Neural cell (in vitro differentiated cells): ENCODE measurements around the gene SLC16A1. TPM values are rescaled to one million over a fixed set of nuclear protein-coding genes. Genes with fewer than 3 reads are reported as not detected.

Source experiments
- H2AFZ ChIP-seq: fragments of 200-600, 300-800 bp; sonication (generic), shearing (Covaris generic); 2 replicates; pipeline ENCODE4 v1.6.0; 2014; ENCODE audit warnings: low read depth, mild to moderate bottlenecking, antibody characterized with exemption, low read length, moderate library complexity
- H3F3A ChIP-seq: fragments of 200-600 bp; shearing (Covaris generic); 2 replicates; pipeline ENCODE4 v1.6.1; 2016; ENCODE audit warnings: mild to moderate bottlenecking, moderate library complexity, mixed read lengths, antibody characterized with exemption, low read length; ENCODE audit not compliant: insufficient read depth, poor library complexity, severe bottlenecking
- H3K27ac ChIP-seq: fragments of 200-600, 300-800 bp; sonication (generic), shearing (Covaris generic); 2 replicates; pipeline ENCODE4 v1.5.1; 2014; ENCODE audit warnings: mild to moderate bottlenecking, low read length, moderate library complexity
- H3K27me3 ChIP-seq: fragments of 300-800, 200-600 bp; sonication (generic), shearing (Covaris generic); 2 replicates; pipeline ENCODE4 v1.6.0; 2014; ENCODE audit warnings: mild to moderate bottlenecking, low read depth, low read length, moderate library complexity; ENCODE audit not compliant: insufficient read depth
- H3K36me3 ChIP-seq: fragments of 300-800, 200-600 bp; sonication (generic), shearing (Covaris generic); 2 replicates; pipeline ENCODE4 v1.5.1; 2014; ENCODE audit warnings: mild to moderate bottlenecking, antibody characterized with exemption, low read length, moderate library complexity; ENCODE audit not compliant: insufficient read depth
- H3K4me2 ChIP-seq: fragments of 300-800, 200-600 bp; sonication (generic), shearing (Covaris generic); 2 replicates; pipeline ENCODE4 v1.6.0; 2014; ENCODE audit warnings: mild to moderate bottlenecking, low read length
- H3K4me3 ChIP-seq: fragments of 300-800, 200-600 bp; sonication (generic), shearing (Covaris generic); 2 replicates; pipeline ENCODE4 v1.5.1; 2014; ENCODE audit warnings: mild to moderate bottlenecking, low read length, moderate library complexity
- H3K79me2 ChIP-seq: fragments of 200-600 bp; shearing (Covaris generic); replicated peaks from 2 replicates; pipeline ENCODE4 v1.6.0; 2014; ENCODE audit warnings: mild to moderate bottlenecking, low read length, moderate library complexity; ENCODE audit not compliant: insufficient read depth
- H3K9ac ChIP-seq: fragments of 300-800, 200-600 bp; sonication (generic), shearing (Covaris generic); 2 replicates; pipeline ENCODE4 v1.6.1; 2016; ENCODE audit warnings: mild to moderate bottlenecking, low read length, mixed read lengths
- H3K9me2 ChIP-seq: fragments of 200-600 bp; shearing (Covaris generic); 2 replicates; pipeline ENCODE4 v1.6.1; 2016; ENCODE audit warnings: mild to moderate bottlenecking, low read length, mixed read lengths; ENCODE audit not compliant: insufficient read depth
- H3K9me3 ChIP-seq: fragments of 200-600, 300-800 bp; sonication (generic), shearing (Covaris generic); 2 replicates; pipeline ENCODE4 v1.6.1; 2016; ENCODE audit warnings: mild to moderate bottlenecking, mixed run types, low read length, moderate library complexity, mixed read lengths
- H4K20me1 ChIP-seq: fragments of 200-600 bp; shearing (Covaris generic); 2 replicates; pipeline ENCODE4 v1.6.1; 2016; ENCODE audit warnings: mild to moderate bottlenecking, mixed run types; ENCODE audit not compliant: insufficient read depth
- CTCF ChIP-seq: fragments of 450-650 bp; IDR thresholded peaks from 2 replicates; pipeline ENCODE4 v1.5.1; 2014; ENCODE audit warnings: antibody characterized with exemption, mild to moderate bottlenecking, moderate library complexity; ENCODE audit not compliant: poor library complexity, severe bottlenecking
- EP300 ChIP-seq: fragments of 450-650 bp; conservative IDR thresholded peaks from 2 replicates; pipeline ENCODE4 v1.6.1; 2014; ENCODE audit warnings: antibody characterized with exemption, mild to moderate bottlenecking, moderate library complexity; ENCODE audit not compliant: poor library complexity, severe bottlenecking
- EZH2 ChIP-seq: fragments of 200-600, 300-800 bp; shearing (Covaris generic), sonication (generic); IDR thresholded peaks from 2 replicates; pipeline ENCODE4 v1.6.1; 2014; ENCODE audit warnings: antibody characterized with exemption, low read length, borderline replicate concordance, mild to moderate bottlenecking; ENCODE audit not compliant: insufficient read depth, poor library complexity, severe bottlenecking
- MXI1 ChIP-seq: fragments of 450-650 bp; conservative IDR thresholded peaks from 2 replicates; pipeline ENCODE4 v1.6.1; 2014; ENCODE audit warnings: antibody characterized with exemption, mild to moderate bottlenecking; ENCODE audit not compliant: poor library complexity, severe bottlenecking
- POLR2AphosphoS5 ChIP-seq: IDR thresholded peaks from 2 replicates; pipeline ENCODE4 v1.6.1; 2012
- RAD21 ChIP-seq: fragments of 450-650 bp; conservative IDR thresholded peaks from 2 replicates; pipeline ENCODE4 v1.6.1; 2014; ENCODE audit warnings: antibody characterized with exemption, mild to moderate bottlenecking, moderate library complexity
- SMC3 ChIP-seq: fragments of 450-650 bp; conservative IDR thresholded peaks from 2 replicates; pipeline ENCODE4 v1.6.1; 2014; ENCODE audit warnings: antibody characterized with exemption, mild to moderate bottlenecking, moderate library complexity; ENCODE audit not compliant: poor library complexity
- TAF1 ChIP-seq: IDR thresholded peaks from 2 replicates; pipeline ENCODE4 v1.6.1; 2012; ENCODE audit warnings: low read depth
- polyA plus RNA-seq: library from polyadenylated mRNA; depleted of rRNA; stranded (reverse); fragments of >200 nt; gene quantifications from 2 replicates; pipeline ENCODE4 v1.2.3, GENCODE V29; 2014
- TF ChIP-seq, protein P1 (sequence below): IDR thresholded peaks from 2 replicates; pipeline ENCODE4 v1.6.1; 2012; ENCODE audit warnings: borderline replicate concordance

SLC16A1 gene
- polyA plus RNA-seq, 1 donor from 2014 or later = 18.6 TPM

DNA sequence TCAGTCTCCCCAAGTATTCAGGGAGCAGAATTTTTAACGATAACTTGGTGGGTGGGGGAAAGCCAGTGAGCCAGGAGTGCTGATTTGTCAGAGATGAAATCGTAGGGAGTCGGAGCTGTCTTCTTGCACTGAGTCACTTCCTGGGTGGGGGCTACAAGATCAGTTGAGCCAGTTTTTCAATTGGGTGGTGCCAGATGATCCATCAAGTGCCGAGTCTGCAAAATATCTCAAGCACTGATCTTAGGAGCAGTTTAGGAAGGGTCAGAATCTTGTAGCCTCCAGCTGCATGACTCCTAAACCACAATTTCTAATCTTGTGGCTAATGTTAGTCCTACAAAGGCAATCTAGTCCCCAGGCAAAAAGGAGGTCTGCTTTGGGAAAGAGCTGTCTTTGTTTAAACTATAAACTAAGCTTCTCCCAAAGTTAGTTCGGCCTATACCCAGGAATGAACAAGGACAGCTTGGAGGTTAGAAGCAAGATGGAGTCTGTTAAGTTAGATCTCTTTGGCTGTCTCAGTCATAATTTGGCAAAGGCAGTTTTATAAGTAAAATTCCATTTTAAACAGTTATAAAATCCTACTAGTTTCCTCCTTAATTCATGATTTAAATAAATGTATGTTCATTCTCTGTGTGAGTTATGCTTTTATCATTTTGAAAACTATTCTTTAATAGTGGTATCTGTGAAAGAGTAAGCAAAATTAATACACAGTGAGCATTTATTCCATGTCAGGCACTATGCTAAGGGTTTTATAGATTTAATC lies 51.7 kb downstream of the SLC16A1 start:
- H3K9me2 ChIP-seq = no peaks in the 10 kb centered on the region
- no peaks in the 10 kb centered on the region for H3K27me3 ChIP-seq
- no peak overlapping the region for H3K4me2 ChIP-seq
- no peak overlapping the region for H3K9ac ChIP-seq
- no peaks in the 10 kb centered on the region for H3F3A ChIP-seq
- H3K9me3 ChIP-seq = no peaks in the 10 kb centered on the region
- TF ChIP-seq POLR2AphosphoS5 (no peak), EZH2 (no peak), SMC3 (no peak), CTCF (no peak), EP300 (no peak), MXI1 (no peak), TAF1 (no peak), RAD21 (no peak)
- TF ChIP-seq, protein P1, sequence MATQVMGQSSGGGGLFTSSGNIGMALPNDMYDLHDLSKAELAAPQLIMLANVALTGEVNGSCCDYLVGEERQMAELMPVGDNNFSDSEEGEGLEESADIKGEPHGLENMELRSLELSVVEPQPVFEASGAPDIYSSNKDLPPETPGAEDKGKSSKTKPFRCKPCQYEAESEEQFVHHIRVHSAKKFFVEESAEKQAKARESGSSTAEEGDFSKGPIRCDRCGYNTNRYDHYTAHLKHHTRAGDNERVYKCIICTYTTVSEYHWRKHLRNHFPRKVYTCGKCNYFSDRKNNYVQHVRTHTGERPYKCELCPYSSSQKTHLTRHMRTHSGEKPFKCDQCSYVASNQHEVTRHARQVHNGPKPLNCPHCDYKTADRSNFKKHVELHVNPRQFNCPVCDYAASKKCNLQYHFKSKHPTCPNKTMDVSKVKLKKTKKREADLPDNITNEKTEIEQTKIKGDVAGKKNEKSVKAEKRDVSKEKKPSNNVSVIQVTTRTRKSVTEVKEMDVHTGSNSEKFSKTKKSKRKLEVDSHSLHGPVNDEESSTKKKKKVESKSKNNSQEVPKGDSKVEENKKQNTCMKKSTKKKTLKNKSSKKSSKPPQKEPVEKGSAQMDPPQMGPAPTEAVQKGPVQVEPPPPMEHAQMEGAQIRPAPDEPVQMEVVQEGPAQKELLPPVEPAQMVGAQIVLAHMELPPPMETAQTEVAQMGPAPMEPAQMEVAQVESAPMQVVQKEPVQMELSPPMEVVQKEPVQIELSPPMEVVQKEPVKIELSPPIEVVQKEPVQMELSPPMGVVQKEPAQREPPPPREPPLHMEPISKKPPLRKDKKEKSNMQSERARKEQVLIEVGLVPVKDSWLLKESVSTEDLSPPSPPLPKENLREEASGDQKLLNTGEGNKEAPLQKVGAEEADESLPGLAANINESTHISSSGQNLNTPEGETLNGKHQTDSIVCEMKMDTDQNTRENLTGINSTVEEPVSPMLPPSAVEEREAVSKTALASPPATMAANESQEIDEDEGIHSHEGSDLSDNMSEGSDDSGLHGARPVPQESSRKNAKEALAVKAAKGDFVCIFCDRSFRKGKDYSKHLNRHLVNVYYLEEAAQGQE = no peak
- H3K27ac ChIP-seq = no peak overlapping the region
- no peak overlapping the region for H3K4me3 ChIP-seq
- no peaks in the 10 kb centered on the region for H3K36me3 ChIP-seq
- no peaks in the 10 kb centered on the region for H4K20me1 ChIP-seq
- H3K79me2 ChIP-seq = no peaks in the 10 kb centered on the region
- no peak overlapping the region for H2AFZ ChIP-seq

GRCh38 chr1:112902221-112902620 lies 53.8 kb downstream of the SLC16A1 start:
- Histone ChIP-seq H3K9me3 (no peaks in the 10 kb centered on the region), H3K4me2 (no peak overlapping the region), H2AFZ (no peak overlapping the region), H4K20me1 (no peaks in the 10 kb centered on the region), H3K9me2 (no peaks in the 10 kb centered on the region), H3K9ac (no peak overlapping the region), H3K36me3 (no peaks in the 10 kb centered on the region), H3K27ac (no peak overlapping the region), H3K4me3 (no peak overlapping the region), H3F3A (no peaks in the 10 kb centered on the region), H3K27me3 (no peaks in the 10 kb centered on the region), H3K79me2 (no peaks in the 10 kb centered on the region)
- TF ChIP-seq EZH2 (no peak), CTCF (no peak), POLR2AphosphoS5 (no peak), SMC3 (no peak), RAD21 (no peak)
- TF ChIP-seq, protein P1 = no peak
